GM19324 (cell line): ENCODE measurements around the gene TPTE.
"Not testable (repeated sequence)": the region's sequence is repeated elsewhere in the genome, so short reads cannot be mapped to it uniquely, and the experiment has no call there.

Experiments
- ATAC-seq: cut with Tn5 transposase; IDR thresholded peaks from one replicate; pipeline ENCODE4 v1.9.1; 2021; ENCODE audit warnings: mild to moderate bottlenecking, moderate library complexity; ENCODE audit not compliant: unreplicated experiment, low FRiP score

Gene TPTE

DNA sequence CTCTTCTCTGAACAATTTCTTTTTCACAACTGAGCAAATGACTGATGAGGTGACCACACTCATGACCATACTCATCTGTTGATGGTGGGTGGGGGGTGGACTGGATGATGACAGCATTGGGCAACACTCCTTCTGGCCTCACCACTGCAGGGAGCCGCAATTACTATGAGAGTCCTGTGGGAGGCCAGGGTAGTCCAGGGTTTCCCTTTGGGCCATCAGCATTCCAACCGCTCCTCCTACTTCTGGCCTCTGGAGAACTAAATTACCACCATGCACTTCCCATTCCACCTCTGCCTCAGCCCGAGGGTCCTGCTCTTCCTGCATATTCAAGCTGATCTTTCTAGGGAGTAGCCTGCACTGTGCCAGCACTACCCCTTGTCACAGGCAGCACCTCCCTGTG lies 94.7 kb downstream of the TPTE start:
- not testable (repeated sequence) for ATAC-seq

DNA sequence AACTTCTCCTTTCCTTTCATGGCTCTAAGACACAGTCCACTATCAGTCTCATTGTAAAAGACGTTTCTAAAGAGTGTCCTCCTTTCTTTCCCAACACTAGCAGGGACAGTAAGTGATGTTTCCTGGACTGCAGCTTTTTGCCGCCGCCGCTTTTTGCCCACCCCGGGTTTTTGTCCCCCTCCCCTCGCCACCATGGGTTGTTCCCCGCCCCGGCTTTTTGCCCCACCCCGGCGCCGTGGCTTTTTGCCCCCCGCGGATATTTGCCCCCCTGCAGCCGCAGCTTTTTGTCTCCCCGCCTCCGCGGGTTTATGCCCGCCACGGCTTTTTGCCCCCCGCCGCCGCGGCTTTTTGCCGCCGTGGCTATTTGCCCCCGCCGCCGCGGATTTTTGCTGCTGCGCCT lies 95.2 kb downstream of the TPTE start:
- no peak for ATAC-seq

DNA sequence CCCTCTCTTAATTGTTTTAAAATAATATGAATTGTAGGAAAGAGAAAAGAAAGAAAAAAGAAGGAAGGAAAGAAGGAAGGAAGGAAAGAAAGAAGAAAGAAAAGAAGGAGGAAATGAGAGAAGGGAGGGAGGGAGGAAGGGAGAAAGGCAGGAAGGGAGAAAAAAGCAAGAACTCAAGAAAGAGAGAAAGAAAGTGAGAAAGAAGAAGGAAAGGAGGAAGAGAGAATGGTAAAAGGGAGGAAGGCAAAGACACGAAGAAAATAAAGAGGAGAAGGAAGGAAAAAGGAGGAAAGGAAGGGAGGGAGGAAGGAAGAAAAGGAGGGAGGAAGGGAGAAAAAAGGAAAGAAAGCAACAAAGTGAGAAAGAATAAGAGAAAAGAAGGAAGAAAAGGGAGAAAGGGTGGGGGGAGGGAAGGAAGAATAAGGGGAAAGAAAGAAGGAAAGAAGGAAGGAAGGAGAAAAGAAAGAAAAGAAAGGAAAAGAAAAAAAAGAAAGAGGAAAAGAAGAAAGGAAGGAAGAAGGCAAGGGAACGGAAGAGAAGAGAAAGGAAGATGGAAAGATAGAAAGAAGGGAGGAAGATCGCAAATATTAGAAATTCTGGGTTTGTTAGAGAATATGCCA lies 95.9 kb downstream of the TPTE start:
- ATAC-seq, result not testable (repeated sequence)

DNA sequence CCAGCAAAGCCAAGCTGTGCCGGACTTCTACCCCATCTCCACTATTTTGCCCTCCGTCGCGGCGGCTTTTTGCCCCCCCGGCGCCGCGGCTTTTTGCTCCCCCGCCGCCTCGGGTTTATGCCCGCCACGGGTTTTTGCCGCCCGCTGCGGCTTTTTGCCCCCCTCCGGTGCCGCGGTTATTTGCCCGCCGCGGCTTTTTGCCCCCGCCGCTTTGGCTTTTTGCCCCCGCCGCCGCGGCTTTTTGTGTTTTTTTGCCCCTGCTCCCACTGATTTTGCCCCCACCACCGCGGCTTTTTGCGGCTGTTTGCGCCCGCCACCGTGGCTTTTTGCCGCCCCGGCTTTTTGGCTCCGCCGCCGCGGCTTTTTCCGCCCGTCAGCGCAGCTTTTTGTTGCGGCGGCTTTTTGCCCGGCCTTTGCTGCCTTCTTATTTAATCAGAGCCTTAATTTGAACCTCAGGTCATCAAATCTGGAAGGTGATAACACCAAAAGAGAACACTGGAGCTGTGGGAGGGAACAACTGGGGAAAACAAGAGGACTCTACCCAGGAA lies 106.0 kb downstream of the TPTE start:
- no peak for ATAC-seq

DNA sequence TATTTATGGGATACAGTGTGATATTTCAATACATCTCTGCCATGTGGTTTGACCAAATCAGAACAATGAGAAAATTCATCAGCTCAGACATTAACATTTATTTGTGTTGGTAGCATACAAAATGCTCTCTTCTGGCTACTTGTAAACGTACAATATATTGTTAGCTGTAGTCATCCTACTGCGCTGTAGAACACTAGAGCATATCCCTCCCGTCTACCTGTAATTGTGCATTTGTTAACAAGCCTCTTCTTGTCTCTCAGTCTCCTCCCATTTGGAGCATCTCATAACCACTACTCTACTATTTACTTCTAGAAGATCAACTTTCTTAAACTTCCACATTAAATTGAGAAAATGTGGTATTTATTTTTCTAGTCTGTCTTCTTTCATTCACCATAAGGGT lies 107.9 kb downstream of the TPTE start:
- ATAC-seq, result not testable (repeated sequence)

DNA sequence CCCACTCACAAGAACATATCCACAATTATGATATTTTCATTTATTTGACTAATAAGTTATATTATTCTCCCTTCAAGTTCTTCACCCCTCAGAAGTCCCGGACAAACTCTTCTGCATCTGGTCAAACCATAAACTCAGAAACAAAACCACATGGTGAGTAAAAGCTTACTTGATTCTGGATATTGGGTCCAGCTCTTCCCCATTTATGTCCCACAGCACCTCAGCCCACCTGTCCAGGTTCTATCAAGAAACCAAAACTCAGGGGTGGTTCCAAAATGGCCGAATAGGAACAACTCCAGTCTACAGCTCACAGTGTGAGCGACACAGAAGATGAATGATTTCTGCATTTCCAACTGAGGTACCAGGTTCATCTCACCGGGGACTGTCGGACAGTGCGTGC lies 109.4 kb downstream of the TPTE start:
- ATAC-seq, result not testable (repeated sequence)

DNA sequence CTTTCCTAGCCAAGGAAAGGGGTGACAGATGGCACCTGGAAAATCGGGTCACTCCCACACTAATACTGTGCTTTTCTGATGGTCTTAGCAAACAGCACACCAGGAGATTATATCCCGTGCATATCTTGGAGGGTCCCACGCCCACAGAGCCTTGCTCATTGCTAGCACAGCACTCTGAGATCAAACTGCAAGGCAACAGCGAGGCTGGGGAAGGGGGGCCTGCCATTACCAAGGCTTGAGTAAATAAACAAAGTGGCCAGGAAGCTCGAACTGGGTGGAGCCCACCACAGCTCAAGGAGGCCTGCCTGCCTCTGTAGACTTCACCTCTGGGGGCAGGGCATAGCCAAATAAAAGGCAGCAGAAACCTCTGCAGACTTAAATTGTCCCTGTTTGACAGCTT lies 109.9 kb downstream of the TPTE start:
- ATAC-seq, result not testable (repeated sequence)

DNA sequence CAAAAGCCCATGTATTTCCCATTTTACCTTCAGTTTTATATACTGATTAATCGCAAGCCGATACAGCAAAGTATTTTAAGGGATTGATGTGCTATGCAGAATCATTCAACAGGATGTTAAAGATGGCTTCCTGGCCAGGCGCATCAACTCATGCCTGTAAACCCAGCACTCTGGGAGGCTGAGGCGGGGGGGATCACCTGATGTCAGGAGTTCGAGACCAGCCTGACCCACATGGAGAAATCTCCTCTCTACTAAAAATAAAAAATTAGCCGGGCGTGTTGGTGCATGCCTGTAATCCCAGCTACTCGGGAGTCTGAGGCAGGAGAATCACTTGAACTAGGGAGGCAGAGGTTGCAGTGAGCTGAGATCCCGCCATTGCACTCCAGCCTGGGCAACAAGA lies 116.8 kb downstream of the TPTE start:
- ATAC-seq, result not testable (repeated sequence)

DNA sequence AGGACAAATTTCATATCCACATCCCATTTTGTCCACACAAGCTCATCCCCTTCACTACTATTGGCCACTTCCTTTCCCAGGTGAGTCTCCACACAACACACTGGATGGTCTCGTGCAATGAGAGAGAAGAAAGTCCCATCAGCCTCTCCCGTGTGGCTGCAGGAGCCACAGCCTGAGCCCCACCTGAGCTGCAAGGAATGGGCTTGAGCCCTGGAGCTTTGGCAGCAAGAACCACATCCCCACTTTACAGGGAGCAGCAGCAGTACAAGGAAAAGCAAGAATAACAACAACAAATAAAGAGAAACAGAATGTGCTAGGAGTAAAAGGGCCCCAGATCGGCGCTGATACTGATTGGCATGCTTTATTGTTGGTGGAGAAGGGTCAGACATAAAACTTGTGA lies 117.7 kb downstream of the TPTE start:
- no peak for ATAC-seq

DNA sequence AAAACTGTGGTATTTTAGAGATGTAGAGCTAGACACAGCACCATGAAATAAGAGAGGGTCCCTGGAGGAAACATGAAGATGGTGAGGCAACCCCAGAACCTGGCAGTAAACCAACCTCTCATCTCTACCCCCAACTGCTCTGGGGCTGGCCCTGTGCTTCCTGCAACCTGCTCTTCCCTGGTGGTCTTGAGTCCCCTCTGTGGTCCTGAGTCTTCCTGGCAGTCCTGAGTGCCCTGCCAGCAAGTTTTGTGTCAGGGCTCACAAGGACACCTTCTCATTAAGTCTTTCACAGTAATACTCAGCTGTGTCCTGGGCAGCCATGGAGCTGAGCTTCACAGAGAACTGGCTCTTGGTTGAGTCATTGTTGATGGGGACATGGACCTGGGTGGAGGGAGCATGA lies 118.4 kb downstream of the TPTE start:
- not testable (repeated sequence) for ATAC-seq

DNA sequence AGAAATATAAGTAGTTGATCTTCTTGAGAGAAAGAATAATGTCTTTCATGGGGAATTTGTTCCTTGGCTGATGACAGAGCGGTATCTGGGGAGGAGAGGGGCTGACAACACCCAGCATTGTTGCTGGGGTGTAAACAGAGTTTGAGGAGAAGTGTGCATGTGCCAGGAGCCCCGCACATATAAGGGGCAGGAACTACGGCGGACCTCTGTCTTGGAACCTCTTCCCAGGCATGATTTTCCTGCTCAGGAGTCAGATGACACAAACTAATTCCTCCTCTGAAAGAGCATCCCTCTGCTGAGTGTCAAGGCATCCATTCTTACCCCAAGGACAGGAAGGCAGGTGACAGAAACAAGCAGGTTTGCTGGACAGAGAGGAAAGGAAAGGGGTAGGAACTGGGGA lies 119.1 kb downstream of the TPTE start:
- no peak for ATAC-seq

DNA sequence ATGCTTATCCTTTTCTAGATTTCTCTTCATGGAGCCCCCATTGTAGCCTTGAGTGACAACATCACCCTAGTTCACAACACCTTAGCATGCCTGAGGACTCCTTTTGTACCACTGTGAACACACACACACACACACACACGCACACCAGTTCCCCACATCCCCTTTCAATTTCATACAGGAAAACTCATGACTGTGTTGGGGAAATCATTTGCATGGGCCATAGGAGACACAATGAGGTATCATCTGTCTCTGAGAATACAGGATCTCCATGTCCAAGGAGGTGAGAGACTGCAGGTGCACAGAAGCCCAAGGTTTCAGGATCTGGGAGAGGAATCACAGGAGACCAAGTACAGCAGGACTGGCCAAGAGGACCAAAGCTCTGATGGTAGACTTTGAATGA lies 119.7 kb downstream of the TPTE start:
- no peak for ATAC-seq

DNA sequence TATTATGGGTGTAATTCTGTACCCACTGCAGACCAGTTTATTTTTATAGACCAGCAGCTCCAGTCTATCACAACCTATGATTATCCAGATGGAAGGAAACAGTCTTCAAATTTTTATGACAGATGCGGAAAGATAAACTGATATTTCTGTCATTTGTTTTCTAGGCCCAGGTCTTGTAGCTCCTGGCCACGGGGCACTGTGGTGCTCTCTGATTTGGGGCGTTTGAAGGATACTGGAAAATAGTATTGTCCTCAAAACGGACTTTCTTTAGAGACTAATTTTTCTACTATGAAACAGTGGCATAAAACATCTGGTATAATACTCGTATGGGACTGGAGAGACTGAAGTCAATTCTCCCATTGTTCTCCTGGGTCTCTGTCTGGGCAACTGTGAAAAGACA lies 124.3 kb downstream of the TPTE start:
- ATAC-seq, result not testable (repeated sequence)

DNA sequence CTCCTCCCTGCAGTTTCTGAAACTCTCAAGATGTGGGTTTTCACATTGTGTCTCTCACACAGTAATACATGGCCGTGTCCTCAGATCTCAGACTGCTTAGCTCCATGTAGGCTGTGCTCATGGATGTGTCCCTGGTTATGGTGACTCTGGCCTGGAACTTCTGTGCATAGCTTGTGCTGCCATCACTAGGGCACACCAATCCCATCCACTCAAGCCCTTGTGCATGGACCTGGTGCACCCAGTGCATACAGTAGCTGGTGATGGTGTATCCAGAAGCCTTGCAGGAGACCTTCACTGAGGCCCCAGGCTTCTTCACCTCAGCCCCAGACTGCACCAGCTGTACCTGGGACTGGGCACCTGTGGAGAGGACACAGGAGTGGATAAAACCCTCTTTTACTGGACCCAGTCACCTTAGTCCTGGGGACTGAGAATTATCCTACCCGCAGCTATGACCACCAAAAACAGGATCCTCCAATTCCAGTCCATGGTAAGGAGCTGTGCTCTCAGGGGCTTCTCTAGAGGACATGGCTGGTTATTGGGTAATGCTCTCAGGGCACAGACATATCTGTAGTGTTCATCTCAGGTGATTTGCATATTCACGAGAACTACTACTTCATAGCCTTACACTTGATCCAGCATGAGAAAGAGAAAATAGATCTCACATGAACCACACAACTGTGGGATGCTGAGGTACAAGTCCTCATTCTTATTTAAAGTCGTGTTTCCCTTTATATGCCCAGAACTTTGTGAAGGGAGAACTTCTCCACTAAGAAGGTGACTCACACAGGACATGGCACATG lies 128.2 kb downstream of the TPTE start:
- not testable (repeated sequence) for ATAC-seq

DNA sequence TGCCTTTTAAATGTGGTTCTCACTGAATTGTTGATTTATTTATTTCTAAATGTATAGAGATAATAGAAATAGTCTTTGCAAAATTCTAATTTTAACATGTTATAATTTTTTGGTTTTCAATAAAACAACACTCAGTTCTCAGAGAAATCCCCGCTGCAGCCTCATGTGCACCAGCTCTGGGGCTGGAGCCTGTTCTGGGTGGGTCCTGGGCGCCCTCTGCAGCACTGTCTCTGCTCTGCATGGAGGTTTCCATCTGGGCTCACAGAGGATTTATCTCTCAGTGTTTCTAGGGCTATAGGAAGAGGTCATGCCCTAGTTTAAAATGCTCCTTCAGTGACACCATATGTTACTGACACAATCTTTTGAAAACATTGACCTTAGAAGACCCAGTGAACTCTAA lies 128.9 kb downstream of the TPTE start:
- not testable (repeated sequence) for ATAC-seq
